Measurements from ENCODE around the gene SMARCD2.
"Not testable (repeated sequence)": the region's sequence is repeated elsewhere in the genome, so short reads cannot be mapped to it uniquely, and the experiment has no call there.

Gene SMARCD2

DNA sequence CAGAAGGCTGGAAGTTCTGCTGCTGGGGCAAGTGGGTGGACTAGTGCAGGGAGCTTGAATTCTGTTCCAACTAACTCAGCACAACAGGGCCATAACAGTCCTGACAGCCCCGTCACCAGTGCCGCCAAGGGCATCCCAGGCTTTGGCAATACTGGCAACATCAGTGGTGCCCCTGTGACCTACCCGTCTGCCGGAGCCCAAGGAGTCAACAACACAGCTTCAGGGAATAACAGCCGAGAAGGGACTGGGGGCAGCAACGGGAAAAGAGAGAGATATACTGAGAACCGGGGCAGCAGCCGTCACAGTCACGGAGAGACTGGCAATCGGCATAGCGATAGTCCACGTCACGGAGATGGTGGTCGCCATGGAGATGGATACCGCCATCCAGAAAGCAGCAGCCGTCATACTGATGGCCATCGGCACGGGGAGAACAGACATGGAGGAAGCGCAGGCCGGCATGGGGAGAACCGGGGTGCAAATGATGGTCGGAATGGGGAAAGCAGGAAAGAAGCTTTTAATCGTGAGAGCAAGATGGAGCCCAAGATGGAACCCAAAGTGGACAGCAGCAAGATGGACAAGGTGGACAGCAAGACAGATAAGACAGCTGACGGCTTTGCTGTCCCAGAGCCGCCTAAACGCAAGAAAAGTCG, 24.6 kb downstream of the SMARCD2 start:
- DNase-seq (ENCODE audit: insufficient read length, low spot score) (no peak), FAIRE-seq (no peak)
- TF ChIP-seq POLR2A (IDR thresholded peaks at IDR 0.05; ENCODE audit: low read depth, low read length) = no peak

DNA sequence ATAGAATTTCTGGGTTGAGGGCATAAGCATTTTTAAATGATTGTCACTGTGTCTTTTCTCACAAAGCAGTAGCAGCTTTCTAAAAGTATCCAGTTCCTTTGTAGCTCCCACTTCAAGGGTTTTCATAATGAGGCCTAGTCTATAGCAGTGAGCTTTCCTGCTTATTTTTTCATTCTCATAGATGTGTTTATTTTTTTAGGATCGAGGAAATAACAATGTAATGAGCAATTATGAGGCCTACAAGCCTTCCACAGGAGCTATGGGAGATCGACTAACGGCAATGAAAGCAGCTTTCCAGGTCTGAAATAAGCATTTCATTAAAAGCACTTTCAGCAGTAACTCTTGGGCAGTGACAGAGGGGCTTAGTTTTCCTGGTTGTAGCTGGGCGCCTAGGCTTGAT, 25.8 kb downstream of the SMARCD2 start:
- FAIRE-seq (no peak), DNase-seq (ENCODE audit: insufficient read length, low spot score) (no peak)

DNA sequence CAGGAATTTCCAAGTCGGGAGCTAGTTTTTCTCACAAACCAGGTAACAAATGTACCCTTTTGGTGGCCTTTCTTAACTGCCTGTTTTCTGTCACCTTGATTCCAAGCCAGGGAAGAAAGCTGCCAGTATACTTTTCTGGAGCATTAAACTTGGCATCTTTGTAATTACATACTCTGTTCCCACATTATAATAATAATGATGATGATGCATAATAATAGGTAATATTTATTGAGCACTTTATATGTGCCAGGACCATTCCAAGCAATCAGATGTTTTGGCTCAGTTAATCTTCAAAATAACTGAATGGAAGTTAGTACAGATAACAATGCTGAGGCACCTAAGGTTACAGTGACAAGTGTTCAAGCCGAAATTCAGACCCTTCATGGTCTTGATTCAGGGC, 26.4 kb downstream of the SMARCD2 start:
- no peak for TF ChIP-seq POLR2A (IDR thresholded peaks at IDR 0.05; ENCODE audit: low read depth, low read length)
- DNase-seq (ENCODE audit: insufficient read length, low spot score) (no peak), FAIRE-seq (no peak)

More for the DNA sequence above, 25.8 kb downstream of the SMARCD2 start:
- TF ChIP-seq POLR2A (IDR thresholded peaks at IDR 0.05; ENCODE audit: low read depth, low read length) = no peak

DNA sequence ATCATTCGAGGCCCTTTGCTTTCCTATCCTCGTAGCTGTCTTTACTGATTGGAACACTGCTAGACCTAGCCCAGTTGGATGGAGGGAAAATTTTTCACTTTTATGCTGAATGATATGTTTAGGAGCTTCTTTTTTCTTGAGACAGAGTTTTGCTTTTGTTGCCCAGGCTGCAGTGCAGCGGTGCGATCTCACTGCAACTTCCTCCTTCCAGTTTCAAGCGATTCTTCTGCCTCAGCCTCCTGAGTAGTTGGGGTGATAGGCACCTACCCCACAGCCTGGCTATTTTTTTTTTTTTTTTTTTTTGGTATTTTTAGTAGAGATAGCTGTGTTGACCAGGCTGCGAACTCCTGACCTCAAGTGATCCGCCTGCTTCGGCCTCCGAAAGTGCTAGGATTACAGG, 32.5 kb downstream of the SMARCD2 start:
- FAIRE-seq (no peak), DNase-seq (ENCODE audit: insufficient read length, low spot score) (no peak)
- no peak for TF ChIP-seq POLR2A (IDR thresholded peaks at IDR 0.05; ENCODE audit: low read depth, low read length)

DNA sequence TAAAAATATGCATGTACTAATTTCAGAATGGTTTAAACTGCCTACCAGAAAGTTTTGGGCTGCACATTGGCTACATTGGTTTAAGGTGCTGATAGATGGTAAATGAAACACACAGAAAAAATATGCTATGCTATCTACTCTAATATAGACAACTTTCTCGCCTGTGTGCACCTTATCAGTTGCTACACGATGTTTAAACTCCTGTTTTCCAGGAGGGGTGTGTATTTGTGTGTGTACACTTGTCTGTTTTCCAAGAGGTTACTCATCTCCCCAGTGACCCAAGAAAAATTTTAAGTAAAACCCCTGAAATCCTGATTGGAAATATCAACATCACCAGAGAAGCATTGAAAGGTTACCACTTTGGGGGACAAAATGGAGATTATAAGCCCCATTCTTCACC, 36.9 kb downstream of the SMARCD2 start:
- no peak for TF ChIP-seq POLR2A (IDR thresholded peaks at IDR 0.05; ENCODE audit: low read depth, low read length)
- DNase-seq (ENCODE audit: insufficient read length, low spot score) (no peak), FAIRE-seq (no peak)

DNA sequence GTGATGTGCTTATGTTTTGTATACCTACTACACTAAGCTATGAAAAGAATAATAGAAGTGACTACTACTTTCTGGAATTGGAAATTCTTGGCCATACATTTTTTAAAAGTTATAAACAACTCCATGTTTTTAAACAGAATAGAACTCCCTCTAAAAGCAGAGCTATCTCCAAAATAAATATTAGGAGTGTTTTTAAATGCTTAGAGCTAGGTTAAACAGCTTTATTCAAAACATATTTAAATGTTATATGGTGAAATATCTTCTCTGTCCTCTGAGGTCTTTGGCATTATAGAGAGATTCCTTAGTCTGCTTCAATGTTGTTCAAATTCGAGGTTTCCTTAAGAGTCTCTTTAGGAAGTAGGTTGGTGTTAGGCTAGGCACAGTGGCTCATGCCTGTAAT, 38.2 kb downstream of the SMARCD2 start:
- no peak for FAIRE-seq
- DNase-seq (ENCODE audit: insufficient read length, low spot score) = no peak
- TF ChIP-seq POLR2A (IDR thresholded peaks at IDR 0.05; ENCODE audit: low read depth, low read length) = no peak

DNA sequence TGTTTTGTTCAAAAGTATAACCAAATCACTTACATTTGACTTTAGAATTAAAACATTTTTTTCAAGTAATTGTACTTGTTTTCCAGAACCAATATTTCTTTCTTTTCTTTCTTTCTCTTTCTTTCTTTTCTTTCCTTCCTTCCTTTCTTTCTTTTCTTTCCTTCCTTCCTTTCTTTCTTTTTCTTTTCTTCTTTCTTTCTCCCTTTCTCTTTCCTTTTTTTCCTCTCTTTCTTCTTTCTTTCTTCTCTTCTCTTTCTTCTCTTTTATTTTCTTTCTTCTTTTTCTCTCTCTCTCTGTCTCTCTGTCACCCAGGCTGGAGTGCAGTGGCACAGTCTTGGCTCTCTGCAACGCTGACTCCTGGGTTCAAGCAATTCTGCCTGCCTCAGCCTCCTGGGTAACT, 41.7 kb downstream of the SMARCD2 start:
- no peak for TF ChIP-seq POLR2A (IDR thresholded peaks at IDR 0.05; ENCODE audit: low read depth, low read length)
- FAIRE-seq (no peak), DNase-seq (ENCODE audit: insufficient read length, low spot score) (no peak)

DNA sequence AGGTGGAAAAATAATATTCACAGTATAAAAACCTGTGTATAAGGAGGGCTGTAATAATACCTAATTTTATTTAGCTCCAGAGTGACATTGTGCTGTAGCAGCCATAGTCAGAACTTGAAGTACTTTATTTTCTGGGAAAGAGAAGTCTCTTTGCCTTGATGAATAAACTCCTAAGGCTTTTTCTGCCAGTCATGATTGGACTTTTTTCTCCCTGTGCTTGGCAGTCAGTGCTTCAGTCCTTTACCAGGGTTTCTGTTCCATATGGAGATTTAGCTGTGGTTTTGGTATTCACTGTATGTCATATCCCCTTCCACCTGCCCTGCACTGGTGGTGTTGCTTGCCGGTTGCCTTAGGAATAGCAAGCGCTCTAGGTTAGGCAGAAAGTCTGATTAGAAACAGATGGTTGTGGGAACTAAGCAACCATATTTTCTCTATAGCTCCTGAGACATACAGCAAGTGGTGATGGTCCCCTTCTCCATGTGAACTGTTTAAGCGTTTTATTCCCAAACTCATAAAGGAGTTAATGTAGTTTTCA, 43.8 kb downstream of the SMARCD2 start:
- no peak for DNase-seq (ENCODE audit: insufficient read length, low spot score)
- TF ChIP-seq POLR2A (IDR thresholded peaks at IDR 0.05; ENCODE audit: low read depth, low read length) = no peak
- FAIRE-seq = no peak

DNA sequence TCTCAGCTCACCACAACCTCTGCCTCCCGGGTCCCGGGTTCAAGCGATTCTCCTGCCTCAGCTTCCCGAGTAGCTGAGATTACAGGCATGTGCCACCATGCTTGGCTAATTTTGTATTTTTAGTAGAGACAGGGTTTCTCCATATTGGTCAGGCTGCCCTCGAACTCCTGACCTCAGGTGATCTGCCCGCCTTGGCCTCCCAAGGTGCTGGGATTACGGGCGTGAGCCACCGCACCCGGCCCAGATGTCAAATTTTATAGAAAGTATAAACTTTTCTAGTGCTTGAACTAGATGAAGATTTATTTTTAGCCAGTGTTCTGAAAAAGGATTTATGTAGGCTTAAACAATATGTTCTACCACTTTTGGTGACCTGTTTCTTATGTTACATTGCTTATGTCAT, 46.1 kb downstream of the SMARCD2 start:
- not testable (repeated sequence) for FAIRE-seq; DNase-seq (ENCODE audit: insufficient read length, low spot score)

DNA sequence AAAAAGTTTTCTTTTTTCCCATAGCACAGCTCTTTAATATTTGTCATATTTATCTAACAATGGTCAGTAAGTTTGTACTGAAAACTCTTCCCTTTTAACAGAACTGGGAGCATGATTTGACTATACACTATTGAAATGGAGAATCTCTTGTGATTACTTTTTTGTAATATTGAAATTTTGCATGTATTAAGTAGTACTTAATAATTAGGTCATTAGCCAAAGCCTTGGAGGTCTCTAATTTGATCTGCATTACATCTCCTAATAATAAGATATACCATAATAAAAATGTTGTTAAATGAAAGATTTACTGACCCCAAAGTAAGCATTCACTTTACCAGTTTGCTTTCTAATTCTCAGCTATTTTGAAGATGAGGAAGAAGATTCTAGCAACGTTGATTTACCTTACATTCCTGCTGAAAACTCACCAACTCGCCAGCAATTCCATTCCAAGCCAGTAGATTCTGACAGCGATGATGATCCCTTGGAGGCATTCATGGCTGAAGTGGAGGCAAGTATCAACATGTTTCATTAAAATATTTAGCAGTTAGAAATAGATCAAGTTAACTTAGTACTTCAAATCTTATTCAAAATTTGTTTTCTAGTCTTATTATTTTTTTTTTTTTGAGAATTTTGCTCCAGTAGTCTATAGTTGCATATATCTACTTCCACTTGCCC, 50.3 kb downstream of the SMARCD2 start:
- no peak for DNase-seq (ENCODE audit: insufficient read length, low spot score)
- no peak for FAIRE-seq
- TF ChIP-seq POLR2A (IDR thresholded peaks at IDR 0.05; ENCODE audit: low read depth, low read length) = no peak

DNA sequence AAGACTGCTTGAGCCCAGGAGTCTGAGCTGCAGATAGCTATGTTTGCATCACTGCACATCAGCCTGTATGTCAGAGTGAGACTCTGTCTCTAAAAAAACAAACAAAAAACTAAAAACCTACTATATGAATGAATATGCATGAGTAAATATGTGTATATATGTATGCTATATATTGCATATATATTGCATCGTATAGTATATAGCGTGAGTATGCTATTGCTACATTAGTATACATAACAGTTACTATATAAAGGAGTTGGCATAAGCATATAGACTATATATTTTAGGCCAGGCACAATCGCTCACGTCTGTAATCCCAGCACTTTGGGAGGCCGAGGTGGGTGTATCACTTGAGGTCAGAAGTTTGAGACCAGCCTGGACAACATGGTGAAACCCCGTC, 52.4 kb downstream of the SMARCD2 start:
- no peak for TF ChIP-seq POLR2A (IDR thresholded peaks at IDR 0.05; ENCODE audit: low read depth, low read length)
- DNase-seq (ENCODE audit: insufficient read length, low spot score) = no peak
- no peak for FAIRE-seq

DNA sequence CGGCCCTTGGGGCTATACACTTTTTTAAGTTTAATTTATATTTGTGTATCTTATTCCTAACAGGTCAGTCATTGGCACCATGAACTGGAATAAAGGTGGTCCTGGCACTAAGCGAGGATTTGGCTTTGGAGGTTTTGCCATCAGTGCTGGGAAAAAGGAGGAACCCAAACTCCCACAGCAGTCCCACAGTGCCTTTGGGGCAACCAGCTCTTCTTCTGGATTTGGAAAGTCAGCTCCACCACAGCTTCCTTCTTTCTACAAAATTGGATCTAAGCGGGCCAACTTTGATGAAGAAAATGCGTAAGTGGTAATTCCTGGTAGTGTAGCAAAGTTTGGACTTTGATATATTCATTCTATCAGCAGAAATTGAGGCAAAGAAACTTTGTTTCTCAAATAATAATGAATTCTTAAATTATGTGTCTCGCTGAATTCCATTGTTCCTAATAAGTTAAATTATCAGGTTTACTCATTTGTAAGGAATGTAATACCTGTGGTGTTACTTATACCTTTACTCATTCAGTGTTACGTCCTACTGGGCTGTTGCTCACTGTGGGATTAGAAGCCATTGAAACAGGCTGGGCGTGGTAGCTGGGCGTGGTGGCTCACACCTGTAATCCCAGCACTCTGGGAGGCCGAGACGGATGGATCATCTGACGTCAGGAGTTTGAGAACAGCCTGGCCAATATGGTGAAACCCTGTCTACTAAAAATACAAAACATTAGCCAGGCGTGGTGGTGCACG, 55.3 kb downstream of the SMARCD2 start:
- DNase-seq (ENCODE audit: insufficient read length, low spot score) = no peak
- FAIRE-seq = no peak
- TF ChIP-seq POLR2A (IDR thresholded peaks at IDR 0.05; ENCODE audit: low read depth, low read length) = no peak

DNA sequence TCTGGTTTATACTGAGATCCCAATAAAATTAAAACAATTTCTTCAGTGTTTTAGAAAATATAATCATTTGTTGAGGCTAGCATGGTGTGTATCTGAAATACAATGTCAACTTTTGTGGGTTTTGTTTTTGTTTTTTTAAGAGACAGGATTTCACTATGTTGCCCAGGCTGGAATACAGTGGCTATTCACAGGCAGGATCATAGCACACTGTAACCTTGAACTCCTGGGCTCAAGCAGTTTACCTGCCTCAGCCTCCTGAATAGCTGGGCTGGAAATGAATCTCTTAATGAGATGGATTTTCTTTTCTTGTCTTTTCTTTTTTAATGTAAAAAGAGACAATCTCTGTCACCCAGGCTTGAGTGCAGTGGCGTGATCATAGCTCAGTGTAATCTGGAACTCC, 56.4 kb downstream of the SMARCD2 start:
- TF ChIP-seq POLR2A (IDR thresholded peaks at IDR 0.05; ENCODE audit: low read depth, low read length) = no peak
- no peak for FAIRE-seq
- no peak for DNase-seq (ENCODE audit: insufficient read length, low spot score)

DNA sequence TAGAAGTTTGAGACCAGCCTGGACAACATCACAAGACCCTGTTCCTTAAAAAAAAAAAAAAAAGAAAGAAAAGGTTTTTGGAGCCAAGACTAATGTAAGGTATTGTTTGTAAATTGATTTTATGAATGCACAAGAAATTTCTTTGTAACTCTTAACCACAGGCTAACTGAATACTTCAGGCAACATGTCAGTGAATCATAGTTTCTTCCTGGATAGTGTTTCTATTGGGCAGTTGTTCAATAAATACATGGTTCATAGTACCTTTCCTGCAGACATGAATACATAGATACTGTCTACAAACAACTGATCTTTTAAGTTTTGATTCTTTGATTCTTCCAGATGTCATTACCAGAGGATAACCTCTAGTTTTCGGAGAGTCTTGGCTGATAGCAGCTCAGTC, 56.9 kb downstream of the SMARCD2 start:
- no peak for TF ChIP-seq POLR2A (IDR thresholded peaks at IDR 0.05; ENCODE audit: low read depth, low read length)
- FAIRE-seq (peak; percentile 79), DNase-seq (ENCODE audit: insufficient read length, low spot score) (peak; percentile 46)
